ENCODE measurements around the gene KLC1. TPM values are rescaled to one million over a fixed set of nuclear protein-coding genes. Genes with fewer than 3 reads are reported as not detected.
A peak's percentile ranks its signal among the peaks of the same experiment; 100 is the strongest.

KLC1 gene
- total and polyA plus RNA-seq, 2 donors (not counting 1 experiment from before 2014, with no cell fraction given): 102 to 243 TPM

- no CpG with 5 or more reads among the region's 5 CpGs for WGBS (ENCODE audit: insufficient coverage)
- CTCF ChIA-PET: no interaction called here
Observed at GRCh38 chr14:103621860-103622259, 7.2 kb upstream of the KLC1 start.

GRCh38 chr14:103623308-103623707, 5.7 kb upstream of the KLC1 start:
- Histone ChIP-seq H3K79me2 (ENCODE audit: control insufficient read depth, insufficient read depth, low read length) (peaks cover 2% of the 10 kb centered on the region), H2AFZ (ENCODE audit: insufficient read depth, low read depth, low read length, poor library complexity, severe bottlenecking) (no peak overlapping the region), H3K36me3 (replicated peaks in 1 of 2; ENCODE audit: control extremely low read depth in 1 of 2, control insufficient read depth in 1 of 2, extremely low read depth in 1 of 2, insufficient read depth in 2 of 2, low read length in 1 of 2) (no peaks in the 10 kb centered on the region), H3K27ac (ENCODE audit: low read length in 2 of 2) (no peak overlapping the region), H3K9ac (ENCODE audit: low read length) (no peak overlapping the region), H3K4me1 (ENCODE audit: control insufficient read depth in 2 of 2, insufficient read depth in 2 of 2, low read length in 2 of 2) (peaks cover 37 to 41% of the 10 kb centered on the region in 2 donors), H3K9me3 (ENCODE audit: control extremely low read depth in 1 of 3, control insufficient read depth in 2 of 3, insufficient read depth in 1 of 3, low read length in 2 of 3) (no peaks in the 10 kb centered on the region), H3K4me2 (replicated peaks; ENCODE audit: low read depth, low read length, poor library complexity, severe bottlenecking) (peak overlapping the region; percentile 74), H3K4me3 (ENCODE audit: control extremely low read depth in 1 of 5, extremely low read depth in 1 of 5, insufficient read depth in 1 of 5, low read depth in 2 of 5, low read length in 4 of 5) (no peak overlapping the region), H4K20me1 (ENCODE audit: control insufficient read depth, insufficient read depth, low read length, poor library complexity, severe bottlenecking) (no peaks in the 10 kb centered on the region), H3K27me3 (replicated peaks in 1 of 4; ENCODE audit: control extremely low read depth in 1 of 4, control insufficient read depth in 3 of 4, insufficient read depth in 4 of 4, low read length in 3 of 4) (no peaks in the 10 kb centered on the region)
- WGBS (ENCODE audit: insufficient coverage): no CpG with 5 or more reads among the region's 4 CpGs
- ChIA-PET CTCF (no interaction called here), POLR2A (no interaction called here)
- intact Hi-C loops (cut with micrococcal nuclease): no loop called here
- TF ChIP-seq EZH2 (IDR thresholded peaks at IDR 0.05; ENCODE audit: borderline replicate concordance, insufficient read depth, low read depth, low read length, poor library complexity, severe bottlenecking): no peak
- TF ChIP-seq CTCF (IDR thresholded peaks at IDR 0.05): no peak
- Mint-ChIP-seq H3K4me3 (no peak overlapping the region), H3K4me1 (peaks cover 45% of the 10 kb centered on the region), H3K9me3 (ENCODE audit: insufficient read depth) (no peaks in the 10 kb centered on the region), H3K27me3 (no peaks in the 10 kb centered on the region), H3K27ac (no peak overlapping the region)
- ATAC-seq (ENCODE audit: low read depth): no peak
- DNase-seq: no peak

More at GRCh38 chr14:103621860-103622259, 7.2 kb upstream of the KLC1 start:
- Histone ChIP-seq H3K4me2 (replicated peaks; ENCODE audit: low read depth, low read length, poor library complexity, severe bottlenecking) (no peak overlapping the region), H3K4me1 (ENCODE audit: control insufficient read depth in 2 of 2, insufficient read depth in 2 of 2, low read length in 2 of 2) (peaks cover 34 to 35% of the 10 kb centered on the region in 2 donors), H3K9ac (ENCODE audit: low read length) (no peak overlapping the region), H3K27ac (ENCODE audit: low read length in 2 of 2) (no peak overlapping the region), H3K9me3 (ENCODE audit: control extremely low read depth in 1 of 3, control insufficient read depth in 2 of 3, insufficient read depth in 1 of 3, low read length in 2 of 3) (no peaks in the 10 kb centered on the region), H3K27me3 (replicated peaks in 1 of 4; ENCODE audit: control extremely low read depth in 1 of 4, control insufficient read depth in 3 of 4, insufficient read depth in 4 of 4, low read length in 3 of 4) (no peaks in the 10 kb centered on the region), H3K79me2 (ENCODE audit: control insufficient read depth, insufficient read depth, low read length) (no peaks in the 10 kb centered on the region), H2AFZ (ENCODE audit: insufficient read depth, low read depth, low read length, poor library complexity, severe bottlenecking) (no peak overlapping the region), H3K4me3 (ENCODE audit: control extremely low read depth in 1 of 5, extremely low read depth in 1 of 5, insufficient read depth in 1 of 5, low read depth in 2 of 5, low read length in 4 of 5) (no peak overlapping the region), H3K36me3 (replicated peaks in 1 of 2; ENCODE audit: control extremely low read depth in 1 of 2, control insufficient read depth in 1 of 2, extremely low read depth in 1 of 2, insufficient read depth in 2 of 2, low read length in 1 of 2) (no peaks in the 10 kb centered on the region), H4K20me1 (ENCODE audit: control insufficient read depth, insufficient read depth, low read length, poor library complexity, severe bottlenecking) (no peaks in the 10 kb centered on the region)
- H3K9me3 Mint-ChIP-seq (ENCODE audit: insufficient read depth): no peaks in the 10 kb centered on the region
- TF ChIP-seq EZH2 (IDR thresholded peaks at IDR 0.05; ENCODE audit: borderline replicate concordance, insufficient read depth, low read depth, low read length, poor library complexity, severe bottlenecking) (no peak), CTCF (IDR thresholded peaks at IDR 0.05) (no peak)
- H3K4me3 Mint-ChIP-seq: no peak overlapping the region
- H3K27me3 Mint-ChIP-seq: no peaks in the 10 kb centered on the region
- ATAC-seq (ENCODE audit: low read depth) (no peak), DNase-seq (no peak)
- intact Hi-C loops (cut with micrococcal nuclease): no loop called here
- peaks cover 37% of the 10 kb centered on the region for H3K4me1 Mint-ChIP-seq
- no peak overlapping the region for H3K27ac Mint-ChIP-seq
- POLR2A ChIA-PET: interaction anchor here (0.6 kb wide), 1 partner anchor 24 kb away, joined by 5 read pairs; no protein-coding TSS in a partner anchor

All from B cell (primary cell).